Glutamatergic neuron (in vitro differentiated cells): Measurements from ENCODE around the gene SETDB1. TPM values are rescaled to one million over a fixed set of nuclear protein-coding genes. Genes with fewer than 3 reads are reported as not detected.

ENCODE experiments used
- DNase-seq: peaks from one replicate; pipeline ENCODE4 v3.0.0; 2022
- H3K27ac Mint-ChIP-seq: one replicate; pipeline ENCODE4 v1.8.0; 2020; ENCODE audit warnings: mild to moderate bottlenecking, mixed read lengths, inconsistent platforms; ENCODE audit not compliant: unreplicated experiment
- H3K27me3 Mint-ChIP-seq: one replicate; pipeline ENCODE4 v1.8.0; 2020; ENCODE audit warnings: mild to moderate bottlenecking, moderate library complexity, mixed read lengths, inconsistent platforms; ENCODE audit not compliant: unreplicated experiment
- H3K36me3 Mint-ChIP-seq: one replicate; pipeline ENCODE4 v1.8.0; 2020; ENCODE audit warnings: mild to moderate bottlenecking, mixed read lengths, inconsistent platforms; ENCODE audit not compliant: unreplicated experiment
- H3K4me1 Mint-ChIP-seq: one replicate; pipeline ENCODE4 v1.8.0; 2020; ENCODE audit warnings: mild to moderate bottlenecking, low read depth, mixed read lengths, inconsistent platforms; ENCODE audit not compliant: unreplicated experiment
- H3K4me3 Mint-ChIP-seq: one replicate; pipeline ENCODE4 v1.8.0; 2020; ENCODE audit warnings: mild to moderate bottlenecking, mixed read lengths, inconsistent platforms; ENCODE audit not compliant: unreplicated experiment
- H3K9me3 Mint-ChIP-seq: one replicate; pipeline ENCODE4 v1.8.0; 2020; ENCODE audit warnings: mild to moderate bottlenecking, moderate library complexity, mixed read lengths, inconsistent platforms; ENCODE audit not compliant: unreplicated experiment
- total RNA-seq: library from RNA; stranded (reverse); fragmentation: NEBNext Ultra II Directional; extraction: Animal tissue kit (Norgen Biotek cat#: 25700); gene quantifications from one replicate; pipeline ENCODE4 v1.2.1, GENCODE V29; 2021; ENCODE audit not compliant: unreplicated experiment
- TF ChIP-seq, protein P1 (sequence below): fragments of 200-600 bp; sonication (generic); IDR thresholded peaks from one replicate; pipeline ENCODE4 v1.5.0; 2021; ENCODE audit not compliant: partially characterized antibody, unreplicated experiment

The SETDB1 gene
- total RNA-seq, 1 donor from 2014 or later: 57.0 TPM

DNA sequence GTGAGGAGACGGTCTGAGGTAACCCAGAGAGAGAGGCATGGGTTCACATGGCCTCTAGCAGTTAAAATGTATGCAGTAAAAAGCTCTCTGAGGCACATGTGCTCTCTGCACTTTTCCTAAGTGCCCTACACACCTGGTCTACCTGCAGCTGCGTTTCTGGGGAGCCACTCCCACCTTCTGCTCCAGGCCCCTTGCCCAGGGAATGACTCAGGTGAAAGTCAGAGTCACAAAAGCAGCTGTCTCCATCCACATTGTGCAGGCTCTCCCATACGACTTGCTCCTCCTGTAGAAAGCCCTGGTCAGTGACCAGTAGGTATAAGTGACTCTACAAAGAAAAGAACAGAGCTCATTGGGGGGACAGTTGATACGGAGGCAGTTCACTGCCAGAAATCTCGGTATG is 71.8 kb downstream of the SETDB1 start:
- DNase-seq: no peak
- peaks cover 7% of the 10 kb centered on the region for H3K4me1 Mint-ChIP-seq
- H3K9me3 Mint-ChIP-seq: peaks cover 2% of the 10 kb centered on the region
- TF ChIP-seq, protein P1, sequence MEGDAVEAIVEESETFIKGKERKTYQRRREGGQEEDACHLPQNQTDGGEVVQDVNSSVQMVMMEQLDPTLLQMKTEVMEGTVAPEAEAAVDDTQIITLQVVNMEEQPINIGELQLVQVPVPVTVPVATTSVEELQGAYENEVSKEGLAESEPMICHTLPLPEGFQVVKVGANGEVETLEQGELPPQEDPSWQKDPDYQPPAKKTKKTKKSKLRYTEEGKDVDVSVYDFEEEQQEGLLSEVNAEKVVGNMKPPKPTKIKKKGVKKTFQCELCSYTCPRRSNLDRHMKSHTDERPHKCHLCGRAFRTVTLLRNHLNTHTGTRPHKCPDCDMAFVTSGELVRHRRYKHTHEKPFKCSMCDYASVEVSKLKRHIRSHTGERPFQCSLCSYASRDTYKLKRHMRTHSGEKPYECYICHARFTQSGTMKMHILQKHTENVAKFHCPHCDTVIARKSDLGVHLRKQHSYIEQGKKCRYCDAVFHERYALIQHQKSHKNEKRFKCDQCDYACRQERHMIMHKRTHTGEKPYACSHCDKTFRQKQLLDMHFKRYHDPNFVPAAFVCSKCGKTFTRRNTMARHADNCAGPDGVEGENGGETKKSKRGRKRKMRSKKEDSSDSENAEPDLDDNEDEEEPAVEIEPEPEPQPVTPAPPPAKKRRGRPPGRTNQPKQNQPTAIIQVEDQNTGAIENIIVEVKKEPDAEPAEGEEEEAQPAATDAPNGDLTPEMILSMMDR: no peak
- no peak overlapping the region for H3K4me3 Mint-ChIP-seq
- no peak overlapping the region for H3K27ac Mint-ChIP-seq
- H3K27me3 Mint-ChIP-seq: peaks cover 2% of the 10 kb centered on the region
- H3K36me3 Mint-ChIP-seq: peaks cover 4% of the 10 kb centered on the region

DNA sequence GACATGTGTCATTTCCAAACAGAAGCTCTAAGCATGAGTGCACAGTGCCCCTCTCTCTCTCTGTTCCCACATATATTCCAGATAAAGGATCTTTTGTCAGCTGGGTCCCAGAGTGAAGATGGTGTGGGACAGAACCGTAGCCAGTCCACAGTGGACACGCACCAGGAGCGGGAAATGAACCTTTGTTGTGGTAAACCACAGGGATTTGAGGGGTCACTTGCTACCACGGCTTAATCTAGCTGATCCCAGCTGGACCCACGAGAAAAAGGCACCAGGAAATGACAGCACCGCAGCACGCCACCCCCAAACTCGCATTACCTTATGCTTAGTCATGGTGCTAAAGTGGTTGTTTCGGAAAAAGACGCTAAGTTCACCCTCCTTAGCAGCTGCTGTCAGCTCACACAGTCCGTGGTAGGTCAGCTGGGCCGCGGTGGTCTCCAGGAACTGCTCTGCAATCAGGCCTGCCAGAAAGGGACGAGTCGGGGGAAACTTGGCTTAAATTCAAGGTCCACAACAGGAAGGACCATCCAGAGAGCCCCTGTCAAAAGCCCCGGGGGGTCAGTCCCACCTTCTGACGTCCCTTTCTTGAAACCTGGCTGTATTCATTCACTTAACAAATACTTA is 73.0 kb downstream of the SETDB1 start:
- peaks cover 2% of the 10 kb centered on the region for H3K27me3 Mint-ChIP-seq
- H3K4me3 Mint-ChIP-seq: no peak overlapping the region
- peaks cover 2% of the 10 kb centered on the region for H3K9me3 Mint-ChIP-seq
- H3K27ac Mint-ChIP-seq: no peak overlapping the region
- H3K4me1 Mint-ChIP-seq: peaks cover 7% of the 10 kb centered on the region
- DNase-seq: no peak
- H3K36me3 Mint-ChIP-seq: peaks cover 5% of the 10 kb centered on the region
- TF ChIP-seq, protein P1: no peak

DNA sequence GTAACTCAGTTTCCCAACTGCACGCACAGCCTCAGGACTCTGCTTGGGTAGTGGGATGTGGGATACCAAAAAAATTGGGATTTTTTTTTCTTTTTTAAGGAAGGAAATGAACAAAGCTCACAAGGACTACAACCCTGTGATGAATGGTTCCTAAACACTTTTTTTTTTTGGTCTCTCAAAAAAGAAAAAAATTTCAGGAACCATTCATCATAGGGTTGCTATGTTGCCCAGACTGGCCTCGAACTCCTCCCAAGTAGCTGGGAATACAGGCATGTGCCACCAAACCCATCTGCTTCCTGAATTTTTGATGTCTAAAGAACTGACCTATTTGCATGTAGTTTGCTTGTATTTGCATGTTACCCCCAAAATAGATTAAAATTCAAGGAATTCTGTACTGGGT is 73.8 kb downstream of the SETDB1 start:
- TF ChIP-seq, protein P1: no peak
- Mint-ChIP-seq H3K36me3 (peaks cover 5% of the 10 kb centered on the region), H3K4me3 (no peak overlapping the region), H3K9me3 (peaks cover 2% of the 10 kb centered on the region), H3K27ac (no peak overlapping the region), H3K4me1 (peaks cover 7% of the 10 kb centered on the region), H3K27me3 (peaks cover 2% of the 10 kb centered on the region)
- no peak for DNase-seq

DNA sequence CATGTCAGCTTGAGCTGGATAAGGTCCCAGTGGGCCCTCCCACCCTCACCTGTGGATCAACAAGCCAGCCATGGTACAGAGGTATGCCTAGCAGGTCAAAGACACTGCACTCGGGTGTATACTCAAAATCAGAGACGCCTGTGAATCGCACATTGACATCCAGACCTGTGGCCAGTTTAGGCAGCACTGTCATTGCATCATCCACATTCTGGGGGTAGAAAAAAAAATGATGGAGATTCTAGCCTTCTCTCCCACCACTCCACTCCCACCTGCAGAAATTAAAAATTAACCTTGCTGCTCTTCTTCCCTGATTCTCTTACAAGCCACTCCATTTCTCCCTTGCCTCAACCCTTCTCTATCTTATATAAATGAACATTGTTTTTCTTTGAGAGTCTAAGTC is 74.2 kb downstream of the SETDB1 start:
- TF ChIP-seq, protein P1: no peak
- Mint-ChIP-seq H3K27ac (no peak overlapping the region), H3K4me1 (peaks cover 8% of the 10 kb centered on the region), H3K27me3 (peaks cover 3% of the 10 kb centered on the region), H3K36me3 (peaks cover 5% of the 10 kb centered on the region), H3K9me3 (peaks cover 2% of the 10 kb centered on the region), H3K4me3 (no peak overlapping the region)
- DNase-seq: no peak

DNA sequence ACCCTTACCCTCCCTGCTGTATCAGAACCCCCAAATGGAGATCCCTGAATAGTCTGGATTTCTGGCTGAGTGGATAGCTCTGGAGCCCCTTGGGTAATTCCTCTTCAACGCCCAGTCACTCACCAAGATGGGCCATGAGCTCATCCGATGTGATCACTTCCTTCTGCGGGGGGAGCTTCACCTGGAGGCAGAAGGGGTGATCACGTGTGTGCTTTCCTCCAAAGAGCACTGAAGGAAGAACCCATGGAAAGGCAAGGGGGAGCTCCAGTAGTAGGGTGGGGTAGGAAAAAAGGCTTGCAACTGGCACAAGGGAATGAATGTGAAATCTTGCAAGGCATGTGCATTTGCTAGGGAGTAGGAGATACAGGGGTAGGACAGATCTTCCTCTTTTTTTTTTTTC is 75.4 kb downstream of the SETDB1 start:
- peaks cover 6% of the 10 kb centered on the region for H3K27me3 Mint-ChIP-seq
- H3K9me3 Mint-ChIP-seq: peaks cover 2% of the 10 kb centered on the region
- no peak for DNase-seq
- peaks cover 5% of the 10 kb centered on the region for H3K36me3 Mint-ChIP-seq
- H3K27ac Mint-ChIP-seq: no peak overlapping the region
- H3K4me3 Mint-ChIP-seq: no peak overlapping the region
- TF ChIP-seq, protein P1: no peak
- H3K4me1 Mint-ChIP-seq: peaks cover 15% of the 10 kb centered on the region
